PFSK-1 (cell line): Measurements from ENCODE around the gene OR5K1.

ENCODE experiments used
- FOXP2 ChIP-seq: optimal IDR thresholded peaks from 2 replicates; pipeline ENCODE3; 2011; ENCODE audit warnings: borderline replicate concordance, control low read depth, inconsistent platforms; ENCODE audit not compliant: insufficient read depth; ENCODE audit errors: extremely low read length, extremely low read depth
- POLR2AphosphoS5 ChIP-seq: IDR thresholded peaks from 2 replicates; pipeline ENCODE4 v1.6.1; 2012; ENCODE audit warnings: low read depth, mild to moderate bottlenecking, control low read depth, low read length, moderate library complexity
- SIN3A ChIP-seq: IDR thresholded peaks from 2 replicates; pipeline ENCODE4 v1.6.1; 2012; ENCODE audit warnings: mild to moderate bottlenecking, low read length, moderate library complexity, borderline replicate concordance; ENCODE audit not compliant: insufficient read depth
- TAF1 ChIP-seq: IDR thresholded peaks from 2 replicates; pipeline ENCODE4 v1.6.1; 2012; ENCODE audit warnings: low read length, control low read depth, borderline replicate concordance; ENCODE audit not compliant: insufficient read depth
- TF ChIP-seq, protein P1 (sequence below), 2 experiments: IDR thresholded peaks; 2 replicates each; pipeline versions ENCODE4 v1.6.1 to v1.8.0; 2011 to 2012; ENCODE audit warnings: low read depth in 2 of 2, low read length in 2 of 2, control low read depth in 1 of 2, inconsistent platforms in 1 of 2, mild to moderate bottlenecking in 1 of 2, moderate library complexity in 1 of 2; ENCODE audit not compliant: insufficient read depth in 1 of 2

OR5K1 gene

DNA sequence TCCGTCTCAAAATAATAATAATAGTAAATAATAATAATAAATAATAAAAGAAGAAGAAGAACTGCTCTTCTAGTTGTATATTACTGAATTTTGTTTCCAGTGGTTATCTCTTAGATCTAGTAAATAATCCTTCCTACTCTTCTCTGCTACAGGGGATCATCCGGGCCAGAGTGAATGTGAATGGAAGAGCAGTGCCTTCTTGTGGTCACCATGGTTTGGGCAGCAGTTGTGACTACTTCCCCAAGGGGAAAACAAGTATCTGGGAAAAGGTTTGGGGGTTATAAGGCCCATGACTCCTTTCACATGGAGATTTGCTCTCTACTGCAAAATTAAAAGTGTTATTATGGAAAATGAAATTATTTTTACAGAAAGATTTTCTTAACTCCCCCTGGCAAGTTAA lies 5.5 kb upstream of the OR5K1 start:
- TF ChIP-seq FOXP2: no peak
- TF ChIP-seq POLR2AphosphoS5: no peak
- TF ChIP-seq TAF1: no peak
- TF ChIP-seq, protein P1, sequence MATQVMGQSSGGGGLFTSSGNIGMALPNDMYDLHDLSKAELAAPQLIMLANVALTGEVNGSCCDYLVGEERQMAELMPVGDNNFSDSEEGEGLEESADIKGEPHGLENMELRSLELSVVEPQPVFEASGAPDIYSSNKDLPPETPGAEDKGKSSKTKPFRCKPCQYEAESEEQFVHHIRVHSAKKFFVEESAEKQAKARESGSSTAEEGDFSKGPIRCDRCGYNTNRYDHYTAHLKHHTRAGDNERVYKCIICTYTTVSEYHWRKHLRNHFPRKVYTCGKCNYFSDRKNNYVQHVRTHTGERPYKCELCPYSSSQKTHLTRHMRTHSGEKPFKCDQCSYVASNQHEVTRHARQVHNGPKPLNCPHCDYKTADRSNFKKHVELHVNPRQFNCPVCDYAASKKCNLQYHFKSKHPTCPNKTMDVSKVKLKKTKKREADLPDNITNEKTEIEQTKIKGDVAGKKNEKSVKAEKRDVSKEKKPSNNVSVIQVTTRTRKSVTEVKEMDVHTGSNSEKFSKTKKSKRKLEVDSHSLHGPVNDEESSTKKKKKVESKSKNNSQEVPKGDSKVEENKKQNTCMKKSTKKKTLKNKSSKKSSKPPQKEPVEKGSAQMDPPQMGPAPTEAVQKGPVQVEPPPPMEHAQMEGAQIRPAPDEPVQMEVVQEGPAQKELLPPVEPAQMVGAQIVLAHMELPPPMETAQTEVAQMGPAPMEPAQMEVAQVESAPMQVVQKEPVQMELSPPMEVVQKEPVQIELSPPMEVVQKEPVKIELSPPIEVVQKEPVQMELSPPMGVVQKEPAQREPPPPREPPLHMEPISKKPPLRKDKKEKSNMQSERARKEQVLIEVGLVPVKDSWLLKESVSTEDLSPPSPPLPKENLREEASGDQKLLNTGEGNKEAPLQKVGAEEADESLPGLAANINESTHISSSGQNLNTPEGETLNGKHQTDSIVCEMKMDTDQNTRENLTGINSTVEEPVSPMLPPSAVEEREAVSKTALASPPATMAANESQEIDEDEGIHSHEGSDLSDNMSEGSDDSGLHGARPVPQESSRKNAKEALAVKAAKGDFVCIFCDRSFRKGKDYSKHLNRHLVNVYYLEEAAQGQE (IDR thresholded peaks at IDR 0.05; ENCODE audit: insufficient read depth in 1 of 2, low read depth in 2 of 2, low read length in 2 of 2): no peak
- no peak for TF ChIP-seq SIN3A

DNA sequence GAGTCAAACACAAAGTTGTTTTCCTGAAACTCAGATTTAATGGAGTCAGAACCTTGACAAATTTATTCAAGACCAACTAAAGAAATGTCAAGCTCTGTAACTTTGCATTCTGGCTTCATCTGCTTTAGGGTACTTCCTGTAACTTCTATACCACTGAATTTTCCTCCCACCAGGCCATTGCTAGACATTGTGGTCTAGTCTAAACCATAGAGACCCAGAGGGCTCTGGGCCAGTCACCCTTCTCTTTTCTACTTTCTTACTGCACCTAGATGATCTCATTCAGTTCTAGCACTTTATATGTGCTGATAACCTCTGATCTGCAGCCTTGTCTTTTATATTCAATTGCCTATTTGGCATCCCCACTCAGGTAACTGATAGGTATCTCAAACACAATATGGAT lies 2.8 kb upstream of the OR5K1 start:
- TF ChIP-seq FOXP2 (no peak), SIN3A (no peak), TAF1 (no peak), POLR2AphosphoS5 (no peak)
- TF ChIP-seq, protein P1 (IDR thresholded peaks at IDR 0.05; ENCODE audit: insufficient read depth in 1 of 2, low read depth in 2 of 2, low read length in 2 of 2): no peak

DNA sequence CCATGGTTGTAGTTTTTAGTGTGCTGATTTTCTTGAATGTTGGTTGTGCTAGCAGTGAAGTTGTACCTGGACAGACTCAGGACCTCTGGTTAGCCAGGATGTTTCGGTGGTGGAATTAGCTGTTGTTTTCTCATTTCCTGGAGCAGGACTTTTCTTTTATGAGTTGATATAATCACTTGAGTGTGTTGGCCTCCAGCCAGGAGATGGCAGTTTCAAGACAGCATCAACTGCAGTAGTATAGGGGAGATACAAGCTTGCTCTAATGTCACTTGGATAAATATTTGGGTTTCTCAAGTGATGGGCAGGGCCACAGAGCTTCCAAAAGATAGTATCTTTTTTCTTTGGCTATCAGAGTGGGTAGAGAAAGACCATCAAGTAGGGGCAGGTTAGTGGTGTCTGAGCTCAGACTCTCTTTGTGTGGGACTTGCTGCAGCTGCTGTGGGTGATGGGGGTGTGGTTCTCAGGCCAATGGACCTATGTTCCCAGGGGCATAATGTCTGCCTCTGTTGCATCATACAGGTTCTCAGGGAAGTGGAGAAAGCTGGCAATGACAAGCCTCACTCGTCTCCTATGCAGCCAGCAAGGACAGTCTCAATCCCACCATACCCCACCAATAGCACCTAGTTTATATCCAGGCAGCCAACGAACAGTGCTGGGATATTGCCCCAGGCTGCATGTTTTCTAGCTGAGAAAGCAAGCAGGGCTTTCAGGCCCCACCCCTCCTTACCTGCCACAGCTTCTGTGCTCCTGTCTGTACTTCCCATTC lies 19.9 kb downstream of the OR5K1 start:
- TF ChIP-seq TAF1 (no peak), SIN3A (no peak), POLR2AphosphoS5 (no peak), FOXP2 (no peak)
- TF ChIP-seq, protein P1 (IDR thresholded peaks at IDR 0.05; ENCODE audit: insufficient read depth in 1 of 2, low read depth in 2 of 2, low read length in 2 of 2): no peak

DNA sequence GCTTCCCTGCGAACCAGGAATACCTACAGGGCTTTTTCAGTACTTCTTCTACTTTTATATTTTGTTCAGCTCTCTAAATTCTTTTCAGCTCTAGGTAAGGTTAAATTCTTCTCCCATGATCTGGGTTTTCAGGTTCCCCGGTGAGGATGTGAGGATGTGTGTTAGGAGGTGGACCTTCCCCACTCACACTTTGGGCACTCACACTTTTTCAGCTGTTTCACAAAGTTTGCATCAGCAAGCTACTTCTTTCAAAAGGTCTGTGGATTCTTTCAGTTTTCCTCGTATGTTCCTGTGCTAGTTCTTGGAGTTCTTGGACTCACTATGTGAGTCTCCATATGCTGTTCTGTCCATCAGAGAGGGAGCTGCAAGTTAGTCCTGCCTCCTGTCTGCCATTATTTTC lies 20.6 kb downstream of the OR5K1 start:
- TF ChIP-seq FOXP2 (no peak), POLR2AphosphoS5 (no peak), SIN3A (no peak), TAF1 (no peak)
- TF ChIP-seq, protein P1 (IDR thresholded peaks at IDR 0.05; ENCODE audit: insufficient read depth in 1 of 2, low read depth in 2 of 2, low read length in 2 of 2): no peak
